GM23338 (cell line): ENCODE measurements around the gene CHMP4B. TPM values are rescaled to one million over a fixed set of nuclear protein-coding genes. Genes with fewer than 3 reads are reported as not detected.

Source experiments
- ATAC-seq: fragments of 200-7000 bp; cut with Tn5 transposase; 3 replicates; pipeline ENCODE4 v1.9.1; 2020
- DNase-seq: peaks from one replicate; pipeline ENCODE4 v3.0.0-alpha.2; 2015; ENCODE audit warnings: low spot score
- H2AFZ ChIP-seq: fragments of 200-600 bp; sonication (generic); 2 replicates; pipeline ENCODE4 v1.8.0; 2016; ENCODE audit warnings: antibody characterized with exemption, mild to moderate bottlenecking, moderate library complexity
- H3F3A ChIP-seq: fragments of 200-600 bp; sonication (generic); replicated peaks from 2 replicates; pipeline ENCODE4 v1.8.0; 2017; ENCODE audit warnings: antibody characterized with exemption, mixed run types, low read depth
- H3K27ac ChIP-seq: fragments of 200-600 bp; sonication (generic); 2 replicates; pipeline ENCODE4 v1.6.1; 2016; ENCODE audit warnings: low read depth
- H3K27me3 ChIP-seq: fragments of 200-600 bp; sonication (generic); 2 replicates; pipeline ENCODE4 v1.8.0; 2016; ENCODE audit warnings: mild to moderate bottlenecking, mixed run types, moderate library complexity; ENCODE audit not compliant: insufficient read depth
- H3K36me3 ChIP-seq: fragments of 200-600 bp; sonication (generic); 2 replicates; pipeline ENCODE4 v1.8.0; 2016; ENCODE audit warnings: mild to moderate bottlenecking; ENCODE audit not compliant: insufficient read depth
- H3K4me1 ChIP-seq: fragments of 200-600 bp; sonication (generic); 2 replicates; pipeline ENCODE4 v1.8.0; 2016; ENCODE audit warnings: mild to moderate bottlenecking, moderate library complexity; ENCODE audit not compliant: insufficient read depth
- H3K4me2 ChIP-seq: fragments of 200-600 bp; sonication (generic); 2 replicates; pipeline ENCODE4 v1.7.1; 2017; ENCODE audit warnings: mixed run types
- H3K4me3 ChIP-seq: fragments of 200-600 bp; sonication (generic); 2 replicates; pipeline ENCODE4 v1.6.1; 2016; ENCODE audit warnings: mixed run types
- H3K79me2 ChIP-seq: fragments of 200-600 bp; sonication (generic); replicated peaks from 2 replicates; pipeline ENCODE4 v1.8.0; 2017; ENCODE audit warnings: mild to moderate bottlenecking; ENCODE audit not compliant: insufficient read depth
- H3K9me2 ChIP-seq: fragments of 200-600 bp; sonication (generic); 2 replicates; pipeline ENCODE4 v1.8.0; 2017; ENCODE audit not compliant: insufficient read depth
- H4K20me1 ChIP-seq: fragments of 200-600 bp; sonication (generic); replicated peaks from 2 replicates; pipeline ENCODE4 v1.8.0; 2017; ENCODE audit warnings: mild to moderate bottlenecking; ENCODE audit not compliant: insufficient read depth
- H3K27ac Mint-ChIP-seq: 2 replicates; pipeline ENCODE4 v1.8.0; 2020; ENCODE audit warnings: inconsistent platforms, mild to moderate bottlenecking, moderate library complexity, mixed read lengths
- H3K27me3 Mint-ChIP-seq: 3 replicates; pipeline ENCODE4 v1.8.0; 2022; ENCODE audit warnings: low read depth, mild to moderate bottlenecking, moderate library complexity, mixed read lengths, inconsistent platforms; ENCODE audit not compliant: insufficient read depth, poor library complexity
- H3K36me3 Mint-ChIP-seq: 3 replicates; pipeline ENCODE4 v1.8.0; 2021; ENCODE audit warnings: low read depth, mild to moderate bottlenecking, inconsistent platforms, moderate library complexity, mixed read lengths
- H3K4me1 Mint-ChIP-seq: 3 replicates; pipeline ENCODE4 v1.8.0; 2020; ENCODE audit warnings: mild to moderate bottlenecking, inconsistent platforms, mixed read lengths
- H3K4me3 Mint-ChIP-seq: 3 replicates; pipeline ENCODE4 v1.8.0; 2021; ENCODE audit warnings: moderate library complexity, mild to moderate bottlenecking, inconsistent platforms, mixed read lengths
- H3K9me3 Mint-ChIP-seq: 3 replicates; pipeline ENCODE4 v1.8.0; 2020; ENCODE audit warnings: moderate library complexity, mild to moderate bottlenecking, inconsistent platforms, mixed read lengths
- EZH2 ChIP-seq: fragments of 200-600 bp; sonication (generic); IDR thresholded peaks from one replicate; pipeline ENCODE4 v1.8.0; 2017; ENCODE audit warnings: antibody characterized with exemption, mild to moderate bottlenecking, low read depth; ENCODE audit not compliant: unreplicated experiment
- NANOG ChIP-seq: IDR thresholded peaks from 2 replicates; pipeline ENCODE4 v1.6.1; 2016; ENCODE audit warnings: antibody characterized with exemption, borderline replicate concordance
- POLR2AphosphoS5 ChIP-seq: IDR thresholded peaks from 2 replicates; pipeline ENCODE4 v1.6.1; 2016; ENCODE audit warnings: antibody characterized with exemption, low read depth
- ZNF114 ChIP-seq: fragments of 250-450 bp; sonication (Bioruptor Pico); IDR thresholded peaks from 2 replicates; pipeline ENCODE4 v1.5.0; 2020; ENCODE audit warnings: mild to moderate bottlenecking, moderate library complexity
- ZNF331 ChIP-seq: fragments of 250-450 bp; sonication (Bioruptor Pico); IDR thresholded peaks from 2 replicates; pipeline ENCODE4 v1.5.0; 2020; ENCODE audit warnings: low read depth, mild to moderate bottlenecking, moderate library complexity
- polyA plus RNA-seq: library from polyadenylated mRNA; unstranded; fragments of >200 nt; fragmentation: Nextera tagmentation; extraction: Ambion mirVana; gene quantifications from 2 replicates; pipeline ENCODE4 v1.2.1, GENCODE V29; 2016
- total RNA-seq: library from RNA; depleted of rRNA; stranded (reverse); fragments of >200 nt; shearing (Covaris generic); gene quantifications from 2 replicates; pipeline ENCODE4 v1.2.3, GENCODE V29; 2014
- TF ChIP-seq, protein P1 (sequence below): IDR thresholded peaks from 2 replicates; pipeline ENCODE4 v1.6.1; 2016; ENCODE audit warnings: antibody characterized with exemption
- TF ChIP-seq, protein P2 (sequence below): fragments of 250-450 bp; sonication (Bioruptor Pico); IDR thresholded peaks from 2 replicates; pipeline ENCODE4 v1.5.0; 2020; ENCODE audit warnings: mild to moderate bottlenecking, moderate library complexity
- TF ChIP-seq, protein P3 (sequence below): IDR thresholded peaks from one replicate; pipeline ENCODE4 v1.6.1; 2018; ENCODE audit warnings: antibody characterized with exemption; ENCODE audit not compliant: unreplicated experiment

The CHMP4B gene
- total and polyA plus RNA-seq, 2 experiments from 2014 or later = 14.5 to 49.3 TPM

DNA sequence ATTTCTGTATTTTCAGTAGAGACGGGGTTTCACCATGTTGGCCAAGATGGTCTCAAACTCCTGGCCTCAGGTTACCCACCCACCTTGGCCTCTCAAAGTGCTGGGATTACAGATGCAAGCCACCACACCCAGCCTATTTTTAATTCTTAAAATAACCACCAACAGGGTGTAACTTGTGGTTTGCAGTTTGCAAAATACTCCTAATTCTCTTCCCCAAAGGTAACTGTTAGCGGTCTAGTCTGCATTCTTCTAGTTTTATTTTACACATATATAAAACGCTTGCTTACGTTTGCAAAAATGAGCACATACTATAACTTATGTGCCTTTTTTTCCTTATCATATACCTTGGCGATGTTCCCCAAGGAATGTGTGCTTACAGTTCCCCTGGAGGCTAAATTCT lies 25.6 kb upstream of the CHMP4B start (continued):
- TF ChIP-seq, protein P1, sequence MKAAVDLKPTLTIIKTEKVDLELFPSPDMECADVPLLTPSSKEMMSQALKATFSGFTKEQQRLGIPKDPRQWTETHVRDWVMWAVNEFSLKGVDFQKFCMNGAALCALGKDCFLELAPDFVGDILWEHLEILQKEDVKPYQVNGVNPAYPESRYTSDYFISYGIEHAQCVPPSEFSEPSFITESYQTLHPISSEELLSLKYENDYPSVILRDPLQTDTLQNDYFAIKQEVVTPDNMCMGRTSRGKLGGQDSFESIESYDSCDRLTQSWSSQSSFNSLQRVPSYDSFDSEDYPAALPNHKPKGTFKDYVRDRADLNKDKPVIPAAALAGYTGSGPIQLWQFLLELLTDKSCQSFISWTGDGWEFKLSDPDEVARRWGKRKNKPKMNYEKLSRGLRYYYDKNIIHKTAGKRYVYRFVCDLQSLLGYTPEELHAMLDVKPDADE = no peak
- TF ChIP-seq ZNF114 = no peak
- TF ChIP-seq, protein P2, sequence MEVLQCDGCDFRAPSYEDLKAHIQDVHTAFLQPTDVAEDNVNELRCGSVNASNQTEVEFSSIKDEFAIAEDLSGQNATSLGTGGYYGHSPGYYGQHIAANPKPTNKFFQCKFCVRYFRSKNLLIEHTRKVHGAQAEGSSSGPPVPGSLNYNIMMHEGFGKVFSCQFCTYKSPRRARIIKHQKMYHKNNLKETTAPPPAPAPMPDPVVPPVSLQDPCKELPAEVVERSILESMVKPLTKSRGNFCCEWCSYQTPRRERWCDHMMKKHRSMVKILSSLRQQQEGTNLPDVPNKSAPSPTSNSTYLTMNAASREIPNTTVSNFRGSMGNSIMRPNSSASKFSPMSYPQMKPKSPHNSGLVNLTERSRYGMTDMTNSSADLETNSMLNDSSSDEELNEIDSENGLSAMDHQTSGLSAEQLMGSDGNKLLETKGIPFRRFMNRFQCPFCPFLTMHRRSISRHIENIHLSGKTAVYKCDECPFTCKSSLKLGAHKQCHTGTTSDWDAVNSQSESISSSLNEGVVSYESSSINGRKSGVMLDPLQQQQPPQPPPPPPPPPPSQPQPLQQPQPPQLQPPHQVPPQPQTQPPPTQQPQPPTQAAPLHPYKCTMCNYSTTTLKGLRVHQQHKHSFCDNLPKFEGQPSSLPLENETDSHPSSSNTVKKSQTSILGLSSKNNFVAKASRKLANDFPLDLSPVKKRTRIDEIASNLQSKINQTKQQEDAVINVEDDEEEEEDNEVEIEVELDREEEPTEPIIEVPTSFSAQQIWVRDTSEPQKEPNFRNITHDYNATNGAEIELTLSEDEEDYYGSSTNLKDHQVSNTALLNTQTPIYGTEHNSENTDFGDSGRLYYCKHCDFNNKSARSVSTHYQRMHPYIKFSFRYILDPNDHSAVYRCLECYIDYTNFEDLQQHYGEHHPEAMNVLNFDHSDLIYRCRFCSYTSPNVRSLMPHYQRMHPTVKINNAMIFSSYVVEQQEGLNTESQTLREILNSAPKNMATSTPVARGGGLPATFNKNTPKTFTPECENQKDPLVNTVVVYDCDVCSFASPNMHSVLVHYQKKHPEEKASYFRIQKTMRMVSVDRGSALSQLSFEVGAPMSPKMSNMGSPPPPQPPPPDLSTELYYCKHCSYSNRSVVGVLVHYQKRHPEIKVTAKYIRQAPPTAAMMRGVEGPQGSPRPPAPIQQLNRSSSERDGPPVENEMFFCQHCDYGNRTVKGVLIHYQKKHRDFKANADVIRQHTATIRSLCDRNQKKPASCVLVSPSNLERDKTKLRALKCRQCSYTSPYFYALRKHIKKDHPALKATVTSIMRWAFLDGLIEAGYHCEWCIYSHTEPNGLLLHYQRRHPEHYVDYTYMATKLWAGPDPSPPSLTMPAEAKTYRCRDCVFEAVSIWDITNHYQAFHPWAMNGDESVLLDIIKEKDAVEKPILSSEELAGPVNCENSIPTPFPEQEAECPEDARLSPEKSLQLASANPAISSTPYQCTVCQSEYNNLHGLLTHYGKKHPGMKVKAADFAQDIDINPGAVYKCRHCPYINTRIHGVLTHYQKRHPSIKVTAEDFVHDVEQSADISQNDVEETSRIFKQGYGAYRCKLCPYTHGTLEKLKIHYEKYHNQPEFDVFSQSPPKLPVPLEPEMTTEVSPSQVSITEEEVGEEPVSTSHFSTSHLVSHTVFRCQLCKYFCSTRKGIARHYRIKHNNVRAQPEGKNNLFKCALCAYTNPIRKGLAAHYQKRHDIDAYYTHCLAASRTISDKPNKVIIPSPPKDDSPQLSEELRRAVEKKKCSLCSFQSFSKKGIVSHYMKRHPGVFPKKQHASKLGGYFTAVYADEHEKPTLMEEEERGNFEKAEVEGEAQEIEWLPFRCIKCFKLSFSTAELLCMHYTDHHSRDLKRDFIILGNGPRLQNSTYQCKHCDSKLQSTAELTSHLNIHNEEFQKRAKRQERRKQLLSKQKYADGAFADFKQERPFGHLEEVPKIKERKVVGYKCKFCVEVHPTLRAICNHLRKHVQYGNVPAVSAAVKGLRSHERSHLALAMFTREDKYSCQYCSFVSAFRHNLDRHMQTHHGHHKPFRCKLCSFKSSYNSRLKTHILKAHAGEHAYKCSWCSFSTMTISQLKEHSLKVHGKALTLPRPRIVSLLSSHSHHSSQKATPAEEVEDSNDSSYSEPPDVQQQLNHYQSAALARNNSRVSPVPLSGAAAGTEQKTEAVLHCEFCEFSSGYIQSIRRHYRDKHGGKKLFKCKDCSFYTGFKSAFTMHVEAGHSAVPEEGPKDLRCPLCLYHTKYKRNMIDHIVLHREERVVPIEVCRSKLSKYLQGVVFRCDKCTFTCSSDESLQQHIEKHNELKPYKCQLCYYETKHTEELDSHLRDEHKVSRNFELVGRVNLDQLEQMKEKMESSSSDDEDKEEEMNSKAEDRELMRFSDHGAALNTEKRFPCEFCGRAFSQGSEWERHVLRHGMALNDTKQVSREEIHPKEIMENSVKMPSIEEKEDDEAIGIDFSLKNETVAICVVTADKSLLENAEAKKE (CRISPR knock-in tag) = no peak

DNA sequence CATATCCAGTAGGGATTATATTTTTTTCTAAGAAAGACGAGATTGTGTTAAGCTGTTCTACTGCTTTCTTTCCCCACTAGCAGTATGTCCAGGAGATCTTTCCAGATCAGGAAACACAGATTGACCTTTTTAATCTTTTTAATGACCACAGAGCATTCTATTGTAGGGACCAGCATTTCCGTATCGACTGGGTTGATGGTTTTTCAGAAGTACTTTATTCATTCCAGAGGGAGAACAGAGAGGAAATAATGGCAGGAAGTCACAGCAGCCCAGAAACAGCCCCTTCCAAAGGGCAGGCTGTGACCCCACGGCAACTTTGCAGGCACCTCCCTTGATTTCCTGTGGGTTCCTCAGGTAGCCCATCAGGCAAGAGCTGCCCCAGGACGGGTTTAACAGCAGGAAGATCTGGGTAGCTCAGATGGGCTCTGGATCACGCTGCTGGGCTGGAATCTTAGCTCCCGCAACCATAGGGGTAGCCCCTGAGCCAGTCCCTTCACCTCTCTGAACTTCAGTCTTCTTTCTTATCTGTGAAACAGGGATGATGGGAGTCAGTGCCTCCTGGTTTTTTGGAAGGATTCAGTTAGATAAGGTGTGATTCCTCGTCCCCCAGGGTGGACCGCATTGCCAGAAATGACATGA lies 23.8 kb upstream of the CHMP4B start:
- H4K20me1 ChIP-seq = no peaks in the 10 kb centered on the region
- no peaks in the 10 kb centered on the region for H3K9me2 ChIP-seq
- Mint-ChIP-seq H3K4me3 (no peak overlapping the region), H3K9me3 (no peaks in the 10 kb centered on the region; the same call in 2 of the 3 replicates), H3K36me3 (no peaks in the 10 kb centered on the region), H3K27me3 (peaks cover 9% of the 10 kb centered on the region), H3K27ac (no peak overlapping the region), H3K4me1 (no peaks in the 10 kb centered on the region; the same call in 2 of the 3 replicates)
- H3K36me3 ChIP-seq = no peaks in the 10 kb centered on the region
- H3K27me3 ChIP-seq = no peaks in the 10 kb centered on the region
- no peak overlapping the region for H3K4me2 ChIP-seq
- H3K4me1 ChIP-seq = no peaks in the 10 kb centered on the region
- no peaks in the 10 kb centered on the region for H3F3A ChIP-seq
- DNase-seq = no peak
- no peaks in the 10 kb centered on the region for H3K79me2 ChIP-seq
- H3K4me3 ChIP-seq = no peak overlapping the region
- H2AFZ ChIP-seq = no peak overlapping the region
- H3K27ac ChIP-seq = no peak overlapping the region
- no peak for ATAC-seq
- TF ChIP-seq NANOG (no peak), POLR2AphosphoS5 (no peak), EZH2 (no peak), ZNF331 (CRISPR knock-in tag) (no peak)
- TF ChIP-seq, protein P3, sequence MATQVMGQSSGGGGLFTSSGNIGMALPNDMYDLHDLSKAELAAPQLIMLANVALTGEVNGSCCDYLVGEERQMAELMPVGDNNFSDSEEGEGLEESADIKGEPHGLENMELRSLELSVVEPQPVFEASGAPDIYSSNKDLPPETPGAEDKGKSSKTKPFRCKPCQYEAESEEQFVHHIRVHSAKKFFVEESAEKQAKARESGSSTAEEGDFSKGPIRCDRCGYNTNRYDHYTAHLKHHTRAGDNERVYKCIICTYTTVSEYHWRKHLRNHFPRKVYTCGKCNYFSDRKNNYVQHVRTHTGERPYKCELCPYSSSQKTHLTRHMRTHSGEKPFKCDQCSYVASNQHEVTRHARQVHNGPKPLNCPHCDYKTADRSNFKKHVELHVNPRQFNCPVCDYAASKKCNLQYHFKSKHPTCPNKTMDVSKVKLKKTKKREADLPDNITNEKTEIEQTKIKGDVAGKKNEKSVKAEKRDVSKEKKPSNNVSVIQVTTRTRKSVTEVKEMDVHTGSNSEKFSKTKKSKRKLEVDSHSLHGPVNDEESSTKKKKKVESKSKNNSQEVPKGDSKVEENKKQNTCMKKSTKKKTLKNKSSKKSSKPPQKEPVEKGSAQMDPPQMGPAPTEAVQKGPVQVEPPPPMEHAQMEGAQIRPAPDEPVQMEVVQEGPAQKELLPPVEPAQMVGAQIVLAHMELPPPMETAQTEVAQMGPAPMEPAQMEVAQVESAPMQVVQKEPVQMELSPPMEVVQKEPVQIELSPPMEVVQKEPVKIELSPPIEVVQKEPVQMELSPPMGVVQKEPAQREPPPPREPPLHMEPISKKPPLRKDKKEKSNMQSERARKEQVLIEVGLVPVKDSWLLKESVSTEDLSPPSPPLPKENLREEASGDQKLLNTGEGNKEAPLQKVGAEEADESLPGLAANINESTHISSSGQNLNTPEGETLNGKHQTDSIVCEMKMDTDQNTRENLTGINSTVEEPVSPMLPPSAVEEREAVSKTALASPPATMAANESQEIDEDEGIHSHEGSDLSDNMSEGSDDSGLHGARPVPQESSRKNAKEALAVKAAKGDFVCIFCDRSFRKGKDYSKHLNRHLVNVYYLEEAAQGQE = no peak
